ENCODE data around the gene TMEM52.

Gene TMEM52

GRCh38 chr1:1914101-1914970 lies 4.7 kb downstream of the TMEM52 start:
- DNase-seq, result no peak

- DNase-seq, result no peak
Observed at GRCh38 chr1:1911350-1912041, 7.6 kb downstream of the TMEM52 start.

- no peak for DNase-seq
Observed at GRCh38 chr1:1910651-1911331, 8.3 kb downstream of the TMEM52 start.

- no peak for DNase-seq
Observed at GRCh38 chr1:1910033-1910465, 9.0 kb downstream of the TMEM52 start.

GRCh38 chr1:1908506-1908791 lies 10.6 kb downstream of the TMEM52 start:
- DNase-seq, result no peak

- no peak for DNase-seq
Observed at GRCh38 chr1:1907098-1907736, 11.9 kb downstream of the TMEM52 start.

- DNase-seq, result peak; percentile 70 to 92
Observed at GRCh38 chr1:1906185-1907097, 12.6 kb downstream of the TMEM52 start.

GRCh38 chr1:1903224-1903623 lies 15.9 kb downstream of the TMEM52 start:
- DNase-seq, result no peak

GRCh38 chr1:1901641-1902294 lies 17.3 kb downstream of the TMEM52 start:
- DNase-seq, result no peak

GRCh38 chr1:1900883-1901640 lies 18.0 kb downstream of the TMEM52 start:
- no peak for DNase-seq

GRCh38 chr1:1899967-1900327 lies 19.1 kb downstream of the TMEM52 start:
- DNase-seq, result no peak

GRCh38 chr1:1899266-1899966 lies 19.7 kb downstream of the TMEM52 start:
- DNase-seq, result no peak

GRCh38 chr1:1898246-1898933 lies 20.7 kb downstream of the TMEM52 start:
- DNase-seq, result no peak

GRCh38 chr1:1895456-1896336 lies 23.4 kb downstream of the TMEM52 start:
- no peak for DNase-seq

GRCh38 chr1:1895060-1895418 lies 24.0 kb downstream of the TMEM52 start:
- DNase-seq, result no peak

GRCh38 chr1:1894354-1895059 lies 24.6 kb downstream of the TMEM52 start:
- no peak for DNase-seq

GRCh38 chr1:1893997-1894353 lies 25.1 kb downstream of the TMEM52 start:
- no peak for DNase-seq

Data from inflammatory macrophage treated with lipopolysaccharide for 1 hour (primary cell).